Psoas muscle (tissue), 8 donors: ENCODE measurements around the gene LRRN2. TPM values are rescaled to one million over a fixed set of nuclear protein-coding genes. Genes with fewer than 3 reads are reported as not detected.

Experiments
- ATAC-seq, 4 donors: fragments of 200-7000 bp; cut with Tn5 transposase; one replicate each; pipeline ENCODE4 v1.9.1; 2020; ENCODE audit warnings: moderate library complexity in 3 of 4, mild to moderate bottlenecking in 2 of 4
- DNase-seq, 2 donors: peaks; one replicate each; pipeline ENCODE4 v3.0.0-alpha.2; 2020
- H3K27ac ChIP-seq: fragments of 200-600 bp; one replicate; pipeline ENCODE4 v1.8.0; 2022
- H3K27me3 ChIP-seq, 3 donors: fragments of 200-600 bp in 1 of 3; one replicate each; pipeline versions ENCODE4 v1.6.1 to v1.8.0; 2013 to 2022; ENCODE audit warnings: low read length in 2 of 3, mild to moderate bottlenecking in 2 of 3, moderate library complexity in 1 of 3; ENCODE audit not compliant: insufficient read depth in 3 of 3
- H3K36me3 ChIP-seq, 2 donors: fragments of 200-600 bp in 1 of 2; one replicate each; pipeline versions ENCODE4 v1.6.1 to v1.8.0; 2013 to 2022; ENCODE audit warnings: low read depth in 1 of 2, mild to moderate bottlenecking in 1 of 2, moderate library complexity in 1 of 2; ENCODE audit not compliant: insufficient read depth in 1 of 2
- H3K4me1 ChIP-seq: fragments of 200-600 bp; one replicate; pipeline ENCODE4 v1.8.0; 2022
- H3K4me3 ChIP-seq: fragments of 200-600 bp; one replicate; pipeline ENCODE4 v1.8.0; 2022; ENCODE audit warnings: mild to moderate bottlenecking
- H3K9me3 ChIP-seq: fragments of 200-600 bp; one replicate; pipeline ENCODE4 v1.8.0; 2022
- CTCF ChIP-seq: fragments of 200-600 bp; IDR thresholded peaks from one replicate; pipeline ENCODE4 v1.8.0; 2022; ENCODE audit warnings: antibody characterized with exemption
- WGBS, 3 donors: extraction: QIAGEN DNeasy Blood & Tissue Kit; methylation state at CpG; one replicate each; pipeline versions ENCODE4 v1.1.6 to v1.1.7; 2013; 5-methylcytosine and 5-hydroxymethylcytosine counted together
- intact Hi-C, 2 donors: fragments of 100-400 bp; cut with DNase I; formaldehyde crosslinking; loops; one replicate each; pipeline versions ENCODE4 v1.11.0 to v1.14.2; 2022
- polyA plus RNA-seq, 3 donors: library from polyadenylated mRNA; stranded (reverse); fragments of 200-250 nt; gene quantifications; one replicate each; pipeline ENCODE4 v1.2.3, GENCODE V29; 2013
- total RNA-seq, 4 donors: library from RNA; stranded (reverse); fragmentation: NEBNext Ultra II Directional in 2 of 4; extraction: Animal tissue kit (Norgen Biotek cat#: 25700) in 2 of 4; gene quantifications; one replicate each; pipeline versions ENCODE4 v1.2.1 to v1.2.4, GENCODE V29; 2021 to 2023
- donor health status: healthy with polysubstance abuse.
- donor health status: DM: no; HTN: no; CAD: no; lungs with moderate emphysema.
- donor health status: Bipolar disorder and iron deficiency.
- donor health status: healthy.
- donor health status: DM: yes; HTN: yes; CAD: no.
- donor health status: DM: no; HTN: no; CAD: no.
- donor health status: DM: no; HTN: no; CAD: no.
- donor health status: DM: yes; HTN: yes; CAD: no.

Gene LRRN2
- total and polyA plus RNA-seq, 7 donors = 0.71 to 2.2 (median 0.94) TPM

GRCh38 chr1:204647114-204647804, 38.3 kb downstream of the LRRN2 start:
- ATAC-seq (peak in 3 of 4 donors; percentile 48 to 64 (median 60)), DNase-seq (no peak)
- no peaks in the 10 kb centered on the region for H3K4me1 ChIP-seq
- no peak overlapping the region for H3K27ac ChIP-seq
- H3K9me3 ChIP-seq = no peaks in the 10 kb centered on the region
- no peak overlapping the region for H3K4me3 ChIP-seq
- WGBS, 3 donors = 7 to 16% (median 13%) methylated on average over 2 of the region's 2 CpGs
- H3K36me3 ChIP-seq = no peaks in the 10 kb centered on the region
- TF ChIP-seq CTCF = no peak
- intact Hi-C loops = no loop called here
- H3K27me3 ChIP-seq = peaks cover 0 to 9% (median 2%) of the 10 kb centered on the region in 3 donors

GRCh38 chr1:204645666-204646065, 39.9 kb downstream of the LRRN2 start:
- TF ChIP-seq CTCF = no peak
- H3K4me3 ChIP-seq = no peak overlapping the region
- no peaks in the 10 kb centered on the region for H3K36me3 ChIP-seq
- no peak for DNase-seq
- intact Hi-C loops = no loop called here
- peaks cover 0 to 9% (median 2%) of the 10 kb centered on the region in 3 donors for H3K27me3 ChIP-seq
- ATAC-seq = no peak
- WGBS, 3 donors = 78 to 93% (median 83%) methylated on average over 3 of the region's 3 CpGs
- no peaks in the 10 kb centered on the region for H3K4me1 ChIP-seq
- no peak overlapping the region for H3K27ac ChIP-seq
- no peaks in the 10 kb centered on the region for H3K9me3 ChIP-seq

- Histone ChIP-seq H3K9me3 (no peaks in the 10 kb centered on the region), H3K36me3 (no peaks in the 10 kb centered on the region), H3K27me3 (peaks cover 0 to 9% (median 2%) of the 10 kb centered on the region in 3 donors), H3K4me1 (no peaks in the 10 kb centered on the region), H3K4me3 (no peak overlapping the region), H3K27ac (no peak overlapping the region)
- no peak for TF ChIP-seq CTCF
- ATAC-seq = no peak
- intact Hi-C loops = no loop called here
- no peak for DNase-seq
- 63 to 72% (median 67%) methylated on average over 3 of the region's 3 CpGs for WGBS, 3 donors
These were observed 40.3 kb downstream of the LRRN2 start for GRCh38 chr1:204645251-204645650.

GRCh38 chr1:204643503-204643902, 42.0 kb downstream of the LRRN2 start:
- ATAC-seq (no peak), DNase-seq (no peak)
- no peak for TF ChIP-seq CTCF
- Histone ChIP-seq H3K27ac (no peak overlapping the region), H3K9me3 (no peaks in the 10 kb centered on the region), H3K36me3 (no peaks in the 10 kb centered on the region), H3K27me3 (peaks cover 0 to 9% (median 2%) of the 10 kb centered on the region in 3 donors), H3K4me3 (no peak overlapping the region), H3K4me1 (no peaks in the 10 kb centered on the region)
- WGBS, 3 donors = 89 to 93% (median 91%) methylated on average over 6 of the region's 6 CpGs
- intact Hi-C loops = no loop called here

GRCh38 chr1:204641936-204642335, 43.6 kb downstream of the LRRN2 start:
- Histone ChIP-seq H3K27ac (no peak overlapping the region), H3K4me3 (no peak overlapping the region), H3K27me3 (peaks cover 0 to 9% (median 2%) of the 10 kb centered on the region in 3 donors), H3K9me3 (no peaks in the 10 kb centered on the region), H3K4me1 (no peaks in the 10 kb centered on the region), H3K36me3 (no peaks in the 10 kb centered on the region)
- ATAC-seq = no peak
- intact Hi-C loops = no loop called here
- 90 to 93% (median 93%) methylated on average over 3 of the region's 3 CpGs for WGBS, 3 donors
- no peak for TF ChIP-seq CTCF
- DNase-seq = no peak
